ENCODE results near the gene POLR2C.

The POLR2C gene

DNA sequence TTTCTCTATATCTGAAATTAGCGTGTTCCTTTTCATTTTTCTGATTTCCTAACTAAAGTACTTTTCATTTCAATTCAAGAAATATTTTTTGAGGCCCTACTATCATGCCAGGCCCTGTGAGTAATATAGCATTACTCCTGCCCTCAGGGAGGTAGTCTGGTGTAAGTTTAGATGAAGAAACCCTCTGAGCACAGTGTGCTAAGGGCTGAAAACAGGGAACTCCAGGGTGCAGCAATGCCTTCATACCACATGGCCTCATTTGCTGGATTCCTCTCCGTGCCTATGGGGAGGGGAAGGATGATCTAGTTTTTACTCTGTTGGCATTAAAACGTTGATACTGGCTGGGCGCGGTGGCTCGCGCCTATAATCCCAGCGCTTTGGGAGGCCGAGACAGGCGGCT is 10.5 kb upstream of the POLR2C start:
- no peak for DNase-seq

DNA sequence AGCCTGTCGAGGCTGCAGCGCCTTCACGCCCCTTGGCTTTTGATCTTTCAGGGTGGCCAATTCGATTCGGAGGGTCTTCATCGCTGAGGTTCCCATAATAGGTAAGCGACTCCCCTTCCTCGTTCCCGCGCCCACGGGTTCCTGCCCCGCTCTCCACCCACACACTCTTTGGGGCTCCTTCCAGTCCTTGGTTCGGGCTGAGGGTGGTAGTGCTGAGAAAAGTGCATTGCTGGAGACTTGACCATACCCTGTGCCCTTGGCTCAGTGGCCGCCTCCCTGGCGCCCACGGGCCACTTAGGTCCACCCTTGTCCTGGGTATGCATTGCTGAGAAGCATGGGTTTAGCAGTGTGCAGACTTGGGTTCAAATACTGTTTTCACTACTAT is 491 bp downstream of the POLR2C start:
- no peak for DNase-seq

DNA sequence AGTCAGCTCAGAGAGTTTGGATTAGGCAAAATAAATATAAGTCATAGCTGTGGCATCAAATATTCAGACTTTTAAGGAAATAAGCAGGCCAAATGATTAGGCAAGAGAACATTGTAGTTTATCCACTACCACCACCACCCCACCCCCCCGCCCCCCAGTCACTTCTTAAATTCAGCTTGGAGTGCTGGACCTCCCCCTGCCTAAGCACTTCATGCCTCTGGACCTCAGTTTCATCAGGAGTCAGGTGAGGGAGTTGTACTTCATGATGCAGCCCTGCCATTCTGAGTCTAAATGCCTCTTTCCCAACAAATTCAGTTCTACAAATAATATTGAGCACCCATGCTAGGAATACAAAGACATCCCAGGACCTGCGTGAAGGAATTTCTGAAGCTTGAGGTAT is 2.0 kb downstream of the POLR2C start:
- no peak for DNase-seq

DNA sequence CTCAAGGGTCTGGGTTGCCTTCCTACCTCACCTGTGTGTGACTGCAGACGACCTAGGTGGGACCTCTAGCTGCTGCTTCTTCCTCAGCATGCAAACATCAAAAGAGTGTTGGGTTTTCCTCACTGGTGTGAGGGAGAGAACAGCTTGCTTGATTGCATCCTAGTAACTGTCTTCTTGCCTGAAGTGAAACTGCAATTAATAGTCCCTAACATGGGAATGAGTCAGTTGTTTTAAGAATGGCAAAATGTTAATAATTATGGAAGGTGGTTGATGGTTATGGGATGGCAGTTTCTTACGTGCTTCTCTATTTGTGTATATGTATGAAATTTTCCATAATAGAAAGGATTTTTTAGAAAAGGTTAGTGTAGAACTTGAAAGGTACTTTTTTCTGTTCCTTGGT is 5.9 kb downstream of the POLR2C start:
- DNase-seq: no peak

DNA sequence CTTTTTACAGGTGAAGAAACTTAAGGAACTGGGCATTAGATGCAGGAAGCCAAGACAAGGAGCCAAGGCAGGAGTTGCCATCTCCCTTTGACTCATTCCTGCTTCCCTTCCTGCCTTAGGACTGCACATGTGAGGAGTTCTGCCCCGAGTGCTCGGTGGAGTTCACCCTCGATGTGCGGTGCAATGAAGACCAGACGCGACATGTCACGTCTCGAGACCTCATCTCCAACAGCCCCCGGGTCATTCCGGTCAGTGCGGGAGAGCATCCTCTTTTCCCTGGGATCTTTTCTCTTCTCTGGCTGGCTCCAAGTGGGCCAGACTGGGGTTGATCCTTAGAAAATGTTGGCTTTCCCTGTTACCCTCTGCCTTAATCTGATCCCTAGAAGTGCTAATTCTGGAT is 6.6 kb downstream of the POLR2C start:
- no peak for DNase-seq

DNA sequence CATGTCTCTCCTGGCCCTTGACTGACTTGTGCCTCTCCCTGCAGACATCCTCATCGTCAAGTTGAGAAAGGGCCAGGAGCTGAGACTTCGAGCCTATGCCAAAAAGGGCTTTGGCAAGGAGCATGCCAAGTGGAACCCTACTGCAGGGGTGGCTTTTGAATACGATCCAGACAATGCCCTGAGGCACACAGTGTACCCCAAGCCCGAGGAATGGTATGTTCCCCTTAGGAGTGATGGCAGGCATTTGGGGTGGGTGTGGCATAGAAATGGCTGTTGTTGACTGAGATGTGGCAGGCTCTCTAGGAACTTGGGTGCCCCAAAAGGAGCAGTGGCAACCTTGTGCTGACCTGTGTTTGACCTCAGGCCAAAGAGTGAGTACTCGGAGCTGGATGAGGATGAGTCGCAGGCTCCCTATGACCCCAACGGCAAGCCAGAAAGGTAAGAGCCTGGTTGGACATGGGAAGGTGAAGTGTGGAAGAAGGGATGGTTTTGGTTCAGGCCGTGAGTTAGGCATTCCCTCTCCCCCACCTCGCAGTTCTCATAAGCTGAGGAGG is 7.5 kb downstream of the POLR2C start:
- DNase-seq: no peak

DNA sequence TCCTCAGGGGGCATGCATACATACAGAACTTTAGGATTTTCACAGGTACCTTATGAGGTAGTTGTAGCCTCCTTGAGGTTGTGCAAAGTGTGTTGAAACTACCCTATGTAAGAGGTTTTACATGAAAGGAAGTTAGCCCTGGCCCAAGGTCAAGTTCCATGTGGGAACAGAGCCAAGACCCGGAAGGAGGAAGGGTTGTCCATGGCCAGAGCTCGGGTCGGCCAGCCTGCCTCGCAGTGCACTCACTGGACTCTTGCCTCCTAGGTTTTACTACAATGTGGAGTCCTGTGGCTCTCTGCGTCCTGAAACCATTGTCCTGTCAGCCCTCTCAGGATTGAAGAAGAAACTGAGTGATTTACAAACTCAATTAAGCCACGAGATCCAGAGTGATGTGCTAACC is 8.2 kb downstream of the POLR2C start:
- no peak for DNase-seq

DNA sequence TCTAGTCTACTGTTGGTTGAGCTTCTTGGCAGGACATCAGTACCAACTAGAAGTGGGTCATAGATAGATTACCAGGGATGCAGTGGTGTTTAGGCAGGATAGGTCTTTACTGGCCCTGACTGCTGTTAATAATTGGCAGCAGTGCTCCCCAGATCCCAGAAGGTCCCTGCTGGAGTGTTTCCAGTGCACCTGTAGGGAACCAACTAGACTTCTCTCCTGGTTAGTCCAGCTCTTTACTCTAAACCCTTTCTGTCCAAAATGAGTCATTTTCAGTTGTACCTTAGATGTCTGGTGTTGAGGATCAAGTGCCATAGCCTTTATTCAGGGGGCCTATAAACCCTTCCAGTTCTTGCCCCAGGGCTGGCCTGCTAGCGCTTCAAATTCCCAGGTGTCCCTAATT is 8.7 kb downstream of the POLR2C start:
- no peak for DNase-seq

DNA sequence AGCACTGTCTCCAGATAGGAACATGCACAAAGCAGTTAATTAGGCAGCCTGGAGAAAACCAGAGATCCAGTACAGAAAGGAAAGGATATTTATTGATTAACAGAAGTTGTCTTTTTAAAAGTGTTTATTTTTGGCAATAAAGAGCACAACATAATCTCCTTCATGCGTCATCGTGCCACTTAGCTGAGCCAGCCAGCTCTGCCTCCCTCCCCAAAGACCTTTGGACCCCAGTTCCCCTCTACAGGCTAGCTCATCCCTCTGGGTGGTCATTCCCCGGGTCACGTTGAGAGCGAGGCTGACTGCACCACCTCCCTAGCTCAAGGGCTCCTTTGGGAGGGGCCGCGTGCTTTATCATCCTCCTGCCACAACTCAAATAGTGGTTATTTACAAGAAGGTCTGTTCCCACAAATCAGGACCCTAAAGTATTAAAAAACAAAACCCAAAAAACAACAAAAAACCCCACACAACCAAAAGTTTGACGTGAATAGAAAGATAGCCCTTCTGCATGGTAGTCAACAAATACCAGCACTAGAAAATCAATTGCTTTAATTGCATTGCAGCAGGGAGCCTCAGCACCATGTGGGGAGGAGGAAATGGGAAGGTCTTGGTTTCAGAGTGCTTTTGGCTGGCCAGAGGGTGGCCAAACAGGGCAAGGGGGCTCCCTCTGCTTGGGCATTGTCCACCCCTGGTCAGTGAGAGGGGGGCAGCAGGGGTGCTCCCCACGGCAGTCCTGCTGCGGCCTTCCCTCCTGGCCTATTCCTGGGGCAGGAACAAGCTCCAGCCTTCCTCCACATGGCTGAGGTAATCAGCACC is 9.6 kb downstream of the POLR2C start:
- no peak for DNase-seq

DNA sequence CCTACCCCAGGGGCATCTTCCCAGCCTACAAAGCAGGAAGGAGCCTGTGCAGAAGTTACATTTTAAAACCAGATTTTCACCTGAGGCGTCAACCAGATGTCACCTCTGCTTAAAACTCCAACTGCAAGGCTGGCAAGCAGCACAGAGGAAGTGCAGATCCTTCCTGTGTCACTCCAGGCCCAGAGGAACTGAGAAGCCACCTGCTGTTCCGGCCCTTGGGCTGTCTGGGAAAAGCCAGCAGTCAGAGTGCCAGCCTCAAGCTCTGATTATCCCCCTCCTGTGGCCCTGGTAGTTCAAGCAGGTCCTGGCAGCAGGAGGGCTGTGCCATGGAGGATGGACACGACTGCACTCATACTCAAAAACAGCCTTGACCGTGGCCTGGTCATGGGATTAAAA is 10.2 kb downstream of the POLR2C start:
- DNase-seq: no peak

DNA sequence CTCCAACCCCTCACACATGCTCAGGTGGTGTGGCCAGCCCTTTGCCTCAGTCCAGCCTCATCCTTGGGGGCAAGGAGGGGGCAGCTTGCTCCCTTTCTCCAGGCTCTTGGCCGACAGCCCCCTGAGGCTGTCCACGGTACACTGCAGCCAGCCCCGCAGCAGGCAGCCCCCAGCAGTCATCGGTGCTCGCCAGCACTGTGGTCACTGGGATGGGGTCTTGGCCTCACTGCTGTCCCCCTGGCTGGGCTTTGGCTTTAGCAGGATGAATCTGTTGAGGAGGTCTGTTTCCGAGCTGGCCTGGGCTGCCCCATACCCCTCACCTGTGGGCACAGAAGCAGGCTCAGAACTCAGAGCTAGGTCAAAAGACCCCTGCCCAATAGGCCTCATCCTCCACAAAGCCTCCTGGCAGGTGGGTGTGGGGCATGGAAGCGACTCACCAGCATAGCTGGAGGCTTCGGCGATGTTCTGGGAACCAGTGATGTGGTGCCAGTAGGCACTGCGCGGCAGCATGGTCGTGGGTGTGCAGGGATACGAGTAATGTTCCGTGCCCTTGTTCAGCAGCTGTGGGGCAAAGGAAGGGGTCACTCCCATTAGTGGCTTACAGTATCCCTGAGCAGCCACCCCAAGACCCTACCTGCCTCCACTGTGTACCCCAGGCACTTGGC is 10.8 kb downstream of the POLR2C start:
- DNase-seq: no peak

DNA sequence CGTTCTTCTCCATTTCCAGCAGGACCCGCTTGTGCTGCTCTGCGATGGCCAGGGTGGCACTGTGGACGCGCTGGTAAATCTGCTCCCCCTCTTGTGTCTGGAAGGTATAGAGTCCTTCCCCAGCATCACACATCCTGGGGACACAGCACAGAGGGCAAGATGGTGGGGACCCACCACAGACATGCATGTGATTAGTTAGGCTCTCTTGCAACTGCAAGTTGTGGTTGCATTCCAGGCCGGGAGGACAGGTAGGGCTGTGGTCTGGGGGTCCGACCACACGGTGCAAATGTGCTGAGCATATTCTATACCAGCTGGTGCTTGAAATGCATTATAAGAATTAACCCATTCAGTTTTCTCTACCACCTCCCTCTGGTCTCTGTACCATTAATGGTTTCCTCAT is 11.4 kb downstream of the POLR2C start:
- no peak for DNase-seq

DNA sequence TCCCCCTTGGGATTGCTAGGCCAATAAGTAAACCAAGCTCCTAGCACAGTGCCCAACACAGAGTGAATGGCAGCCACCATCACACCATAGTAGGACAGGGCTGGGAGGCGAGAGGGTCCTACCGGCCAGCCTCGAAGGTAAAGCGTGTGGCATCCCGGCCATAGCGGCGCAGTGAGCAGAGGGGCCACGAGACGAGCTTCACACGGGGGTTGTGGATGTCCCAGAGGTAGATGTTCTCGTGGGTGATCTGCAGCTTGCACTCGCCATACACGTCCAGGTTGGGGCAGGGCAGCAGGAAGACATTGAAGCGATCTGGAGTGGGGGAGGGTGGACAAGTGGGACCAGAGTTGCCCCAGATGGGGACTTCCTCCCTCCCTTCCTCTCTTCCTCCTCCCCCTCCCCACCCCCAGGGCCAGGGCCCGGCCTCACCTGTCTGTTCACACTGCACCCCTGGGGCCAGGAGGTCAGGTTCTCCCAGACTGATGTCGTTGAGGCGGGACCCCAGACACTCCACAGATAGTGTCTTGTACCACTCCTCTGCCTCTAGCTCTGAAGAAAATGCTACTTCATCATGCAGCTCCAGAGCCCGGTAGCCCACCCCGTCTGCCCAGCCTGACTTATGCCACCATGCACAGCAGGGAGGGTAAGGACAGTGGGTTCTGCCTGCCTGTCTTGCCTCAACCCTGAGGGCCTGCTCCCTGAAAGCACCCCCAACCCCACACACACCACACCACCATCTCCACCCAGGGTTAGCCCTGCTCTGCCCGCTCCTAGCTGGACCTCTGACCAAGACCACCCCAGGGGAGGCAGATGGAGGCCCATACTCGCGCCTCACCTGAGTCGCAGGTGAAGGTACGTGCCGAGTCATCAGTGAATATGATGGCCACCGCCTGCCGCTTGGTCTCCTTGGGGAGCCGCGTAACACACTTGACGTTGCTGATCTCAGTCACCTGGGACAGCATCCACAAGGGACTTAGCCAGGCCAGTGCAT is 12.5 kb downstream of the POLR2C start:
- DNase-seq: no peak

DNA sequence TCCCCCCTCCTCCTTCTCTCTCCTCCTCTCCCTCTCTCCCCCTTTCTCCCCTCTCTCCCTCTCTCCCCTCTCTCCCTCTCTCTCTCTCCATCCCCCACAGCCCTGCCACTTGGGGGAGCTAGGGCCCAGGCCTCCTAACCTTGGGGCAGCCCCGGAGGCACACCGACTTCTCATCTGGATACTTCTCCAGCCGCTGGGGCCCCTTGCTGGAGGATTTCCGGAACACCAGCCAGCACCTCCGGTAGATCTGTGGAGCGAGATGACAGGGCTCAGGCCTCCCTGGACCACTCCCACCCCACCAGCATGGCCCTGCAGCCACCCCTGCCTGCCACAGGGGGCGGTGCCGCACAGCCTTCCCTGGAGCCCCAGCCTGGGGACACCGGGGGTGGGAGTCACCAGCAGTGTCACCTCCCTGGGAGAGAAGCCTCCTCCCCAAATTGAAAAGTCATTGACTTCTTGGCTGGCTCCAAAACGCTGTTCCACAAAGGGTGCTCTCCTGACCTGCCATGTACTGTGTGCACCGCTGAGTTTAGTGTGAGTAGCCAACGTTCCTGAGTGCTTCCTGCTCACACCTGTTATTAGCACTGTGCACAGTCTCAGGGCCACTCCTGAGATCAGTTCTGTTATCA is 13.3 kb downstream of the POLR2C start:
- peak; percentile 39 for DNase-seq

DNA sequence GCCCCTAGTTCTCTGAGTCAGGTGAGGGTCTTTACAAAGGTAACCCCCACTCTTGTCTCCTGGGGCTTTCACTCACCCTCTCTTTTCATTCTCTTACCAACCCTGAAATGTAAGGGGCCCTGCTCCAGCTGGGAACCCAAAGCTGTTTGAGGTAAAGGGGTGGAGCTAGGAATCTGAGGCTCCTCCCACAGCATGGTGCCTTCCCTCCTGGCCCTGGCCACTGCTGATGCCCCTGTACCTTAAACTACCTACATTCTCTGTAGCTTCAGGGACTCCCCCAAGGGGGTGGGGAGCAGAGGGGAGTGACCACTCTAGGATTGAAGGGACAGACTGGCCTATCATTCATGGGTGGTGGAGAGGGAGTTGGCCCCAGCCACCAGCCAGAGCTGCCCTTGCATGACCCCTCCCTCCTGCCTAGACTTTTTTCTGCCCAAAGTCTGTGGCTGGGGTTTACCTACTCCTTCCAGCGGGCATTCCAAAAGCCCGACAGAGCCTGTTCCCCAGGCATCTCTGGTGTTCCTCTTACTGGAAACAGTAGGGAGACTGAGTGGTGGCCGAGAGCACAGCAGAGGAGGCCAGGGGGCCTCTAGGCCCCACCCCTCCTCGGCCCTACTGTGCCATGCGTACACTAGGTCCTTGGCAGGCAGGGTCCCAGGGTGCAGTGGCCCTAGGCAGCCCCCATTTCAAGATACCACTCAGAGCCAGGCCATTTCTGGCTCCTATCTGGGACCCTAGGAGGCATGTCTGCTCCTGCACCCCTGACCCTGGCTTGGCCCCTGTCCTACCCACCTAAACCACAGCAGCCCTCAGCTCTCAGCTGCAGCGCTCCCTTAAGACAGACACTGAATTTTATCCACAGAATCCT is 14.3 kb downstream of the POLR2C start:
- DNase-seq: peak; percentile 7

DNA sequence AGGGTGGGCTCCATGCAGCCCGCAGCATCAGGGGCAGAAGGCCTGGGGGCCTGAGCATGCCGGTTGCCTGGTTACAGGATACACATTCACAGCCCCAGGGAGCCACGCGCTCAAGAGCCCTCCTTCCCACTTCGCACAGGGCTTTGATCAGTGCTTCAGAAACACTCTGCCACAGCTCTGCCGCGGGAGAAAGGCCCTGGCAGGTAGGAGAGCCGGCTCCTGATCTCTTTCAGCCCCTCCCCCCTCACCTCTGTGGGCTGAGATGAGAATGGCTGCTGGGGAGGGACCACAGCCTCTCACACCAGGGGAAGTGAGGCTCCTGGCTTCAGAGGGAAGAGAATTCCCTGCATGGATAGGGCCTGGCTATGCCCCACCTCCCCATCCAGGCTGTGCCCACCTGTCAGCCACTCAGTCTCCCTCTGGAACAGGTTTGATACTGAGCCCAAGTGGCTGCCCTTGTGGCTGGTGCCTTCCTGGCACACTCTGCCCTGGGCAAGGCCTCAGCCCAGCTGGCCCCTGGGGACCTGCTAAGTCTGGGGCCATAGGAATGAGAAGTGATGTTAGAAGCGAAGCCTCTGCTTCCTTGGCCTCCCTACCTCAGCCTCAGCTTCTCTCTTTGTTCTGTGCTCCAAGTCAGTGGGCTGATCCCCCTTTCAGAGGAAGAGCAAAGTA is 15.2 kb downstream of the POLR2C start:
- DNase-seq: no peak

DNA sequence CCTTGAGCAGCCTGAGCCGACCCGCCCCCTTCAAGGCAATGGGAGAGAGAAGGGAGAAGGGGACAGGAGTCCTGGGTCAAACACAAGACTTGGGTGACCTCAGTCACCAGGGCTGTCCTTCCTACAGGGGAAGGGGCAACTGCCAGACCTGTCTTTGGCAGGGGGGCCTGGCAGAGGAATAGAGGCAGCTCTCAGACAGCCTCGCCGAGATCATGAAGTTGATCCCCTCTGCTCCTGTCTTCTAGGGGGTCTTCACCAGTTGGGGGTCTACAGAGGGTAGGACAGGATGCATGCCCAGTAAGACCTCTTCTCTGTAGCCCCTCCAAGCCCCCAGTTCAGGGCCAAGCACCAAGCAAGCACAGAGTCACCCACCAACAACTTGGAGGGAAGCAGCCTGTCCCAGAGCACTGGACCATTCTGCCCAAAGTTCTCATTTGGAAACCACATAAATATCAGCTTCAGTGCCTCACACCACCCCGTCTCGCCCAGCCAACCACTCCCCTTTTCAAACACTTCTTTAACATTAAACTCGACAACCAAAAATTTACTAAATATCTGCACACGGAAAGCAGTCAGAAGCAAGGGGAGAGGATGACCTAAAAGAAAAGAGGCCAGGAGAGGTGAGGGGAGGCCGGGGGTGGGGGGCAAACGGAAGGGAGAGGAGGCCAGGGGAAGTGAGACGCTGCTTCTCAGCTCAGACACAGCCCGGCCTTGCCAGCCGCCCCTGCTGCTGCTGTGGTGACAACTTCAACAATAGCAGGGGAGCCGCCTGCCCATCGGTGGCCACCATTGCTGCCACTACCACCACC is 16.1 kb downstream of the POLR2C start:
- no peak for DNase-seq

DNA sequence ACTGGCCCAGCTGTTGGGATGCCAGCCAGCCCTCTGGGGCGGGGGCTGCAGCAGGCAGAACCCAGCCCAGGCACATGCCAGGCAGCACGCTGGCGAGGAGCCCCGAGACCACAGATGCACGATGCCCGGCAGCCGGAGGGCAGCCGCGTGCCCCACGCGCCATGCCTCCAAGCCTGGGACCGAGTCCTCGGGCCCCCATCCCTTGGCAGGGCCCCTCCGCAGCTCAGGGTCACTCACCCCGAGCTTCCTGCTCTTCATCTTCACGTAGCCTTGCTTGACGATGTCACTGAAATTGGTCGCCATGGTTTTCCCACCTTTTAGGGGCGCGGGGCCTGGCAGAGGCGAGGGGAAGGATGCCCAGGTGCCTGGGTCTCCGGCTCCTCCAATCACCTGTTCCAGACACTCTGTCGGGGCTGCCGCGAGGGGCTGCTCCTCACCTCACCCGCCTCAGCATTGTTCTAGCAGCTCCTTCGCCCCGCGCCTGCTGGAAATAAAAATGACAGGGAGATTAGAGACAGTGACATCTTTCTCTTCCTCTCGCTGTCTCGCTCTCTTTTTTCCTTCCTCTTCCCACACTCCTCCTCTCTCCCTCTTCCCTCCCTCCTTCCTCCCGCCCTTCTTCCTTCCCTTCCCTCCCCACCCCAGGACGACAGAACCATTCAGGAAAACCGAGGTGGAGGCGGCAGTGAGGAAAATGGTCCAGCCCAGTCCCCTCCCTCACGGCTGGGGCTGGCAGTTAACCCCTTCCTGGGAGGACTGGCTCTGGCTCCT is 16.9 kb downstream of the POLR2C start:
- peak; percentile 72 for DNase-seq
